Osteocyte (in vitro differentiated cells): Measurements from ENCODE around the gene GSTT2. TPM values are rescaled to one million over a fixed set of nuclear protein-coding genes. Genes with fewer than 3 reads are reported as not detected.
A peak's percentile ranks its signal among the peaks of the same experiment; 100 is the strongest.
"Not testable (repeated sequence)": the region's sequence is repeated elsewhere in the genome, so short reads cannot be mapped to it uniquely, and the experiment has no call there.

Experiments used
- DNase-seq: peaks from one replicate; pipeline ENCODE4 v3.0.0; 2021; ENCODE audit warnings: mixed read lengths; ENCODE audit not compliant: unreplicated experiment; ENCODE audit errors: extremely low spot score
- H3K27ac Mint-ChIP-seq: one replicate; pipeline ENCODE4 v1.8.0; 2021; ENCODE audit warnings: mild to moderate bottlenecking, mixed read lengths; ENCODE audit not compliant: unreplicated experiment
- H3K27me3 Mint-ChIP-seq: one replicate; pipeline ENCODE4 v1.8.0; 2021; ENCODE audit warnings: mixed read lengths; ENCODE audit not compliant: unreplicated experiment
- H3K36me3 Mint-ChIP-seq: one replicate; pipeline ENCODE4 v1.8.0; 2021; ENCODE audit warnings: mixed read lengths; ENCODE audit not compliant: unreplicated experiment
- H3K4me1 Mint-ChIP-seq: one replicate; pipeline ENCODE4 v1.8.0; 2021; ENCODE audit warnings: mixed read lengths; ENCODE audit not compliant: unreplicated experiment
- H3K4me3 Mint-ChIP-seq: one replicate; pipeline ENCODE4 v1.8.0; 2021; ENCODE audit warnings: mild to moderate bottlenecking, moderate library complexity, mixed read lengths; ENCODE audit not compliant: unreplicated experiment
- H3K9me3 Mint-ChIP-seq: one replicate; pipeline ENCODE4 v1.8.0; 2021; ENCODE audit warnings: mixed read lengths; ENCODE audit not compliant: unreplicated experiment
- long read RNA-seq: library from polyadenylated mRNA; unstranded; transcript quantifications from one replicate; pipeline ENCODE4 v2.0.0, GENCODE V29; 2021
- total RNA-seq: library from RNA; stranded (reverse); gene quantifications from 2 replicates; pipeline ENCODE4 v1.2.1, GENCODE V29; 2021
- TF ChIP-seq, protein P1 (sequence below): fragments of 200-600 bp; sonication (generic); IDR thresholded peaks from 2 replicates; pipeline ENCODE4 v1.5.0; 2021; ENCODE audit warnings: antibody characterized with exemption, mild to moderate bottlenecking, moderate library complexity

Gene GSTT2
- not detected in 2 replicates for total RNA-seq
- long read RNA-seq: 0 reads

DNA sequence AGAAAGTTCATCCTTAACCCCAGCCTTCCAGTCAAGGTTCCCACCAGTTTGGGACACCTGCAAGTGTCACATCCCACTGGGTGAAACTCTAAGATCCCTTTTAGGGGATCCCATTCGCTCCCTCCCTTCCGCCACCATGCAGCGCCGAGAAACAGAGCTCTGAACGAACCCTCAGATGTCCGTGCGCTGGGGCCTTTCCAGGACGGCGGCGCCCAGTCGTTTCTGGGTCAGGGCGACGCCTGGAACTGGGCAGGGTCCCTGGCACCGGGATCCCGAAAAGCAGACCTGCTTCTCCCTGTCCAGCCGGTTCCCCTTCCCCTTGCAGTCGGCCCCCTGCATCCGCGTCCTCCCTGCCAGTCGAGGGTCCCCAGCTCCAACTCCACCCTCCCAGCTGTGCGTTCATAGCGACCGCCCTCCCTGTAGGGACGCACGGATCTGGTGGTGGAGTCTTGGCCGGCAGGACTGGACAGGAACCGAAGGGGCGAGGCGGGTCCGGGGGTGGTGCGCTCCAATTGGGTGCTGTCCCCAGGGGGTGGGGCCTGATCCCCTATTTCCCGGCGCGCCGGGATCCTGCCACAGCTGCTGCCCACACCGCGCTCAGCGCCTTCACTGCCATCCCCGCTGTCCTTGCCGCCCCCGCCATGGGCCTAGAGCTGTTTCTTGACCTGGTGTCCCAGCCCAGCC is at the start of gene GSTT2:
GSTT2 (plus strand) TSS at position 578 of the 684 bp plus-strand sequence.
- not testable (repeated sequence) for H3K36me3 Mint-ChIP-seq, H3K4me3 Mint-ChIP-seq, H3K27me3 Mint-ChIP-seq, H3K27ac Mint-ChIP-seq, H3K9me3 Mint-ChIP-seq, DNase-seq, H3K4me1 Mint-ChIP-seq

DNA sequence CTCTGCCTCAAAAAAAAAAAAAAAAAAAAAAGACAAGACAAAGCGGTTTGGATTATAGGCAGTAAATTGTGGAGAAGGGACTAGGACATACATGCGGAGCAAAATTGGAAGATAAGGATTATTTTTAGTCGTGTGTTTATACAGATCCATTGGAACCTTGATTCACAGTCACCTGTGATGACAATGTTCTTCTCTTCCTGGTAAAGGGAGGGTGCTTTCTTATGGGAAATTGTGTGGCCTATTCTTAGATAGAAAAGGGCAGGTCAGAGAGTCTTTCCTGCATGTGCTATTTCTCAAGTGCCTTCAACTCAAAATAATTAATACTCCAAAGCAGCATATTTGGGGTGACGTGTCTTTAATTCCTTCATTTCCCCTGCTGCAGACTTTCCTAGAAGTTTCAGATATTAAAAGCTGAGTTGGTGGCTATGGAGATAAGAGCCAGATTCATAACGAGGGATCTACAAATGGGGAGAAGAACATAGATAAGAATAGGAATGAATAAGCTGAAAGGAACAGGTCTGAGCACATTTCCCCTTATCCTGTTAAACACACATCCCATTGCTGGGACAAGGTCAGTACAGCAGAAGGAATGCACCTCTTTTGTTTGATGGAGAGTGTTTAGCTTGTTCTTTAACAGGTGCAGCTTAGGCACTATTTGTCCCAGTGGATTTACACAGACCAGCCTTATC is 41.5 kb upstream of the GSTT2 start:
- no peaks in the 10 kb centered on the region for H3K4me1 Mint-ChIP-seq
- H3K4me3 Mint-ChIP-seq: no peak overlapping the region
- no peaks in the 10 kb centered on the region for H3K36me3 Mint-ChIP-seq
- DNase-seq: no peak
- TF ChIP-seq, protein P1, sequence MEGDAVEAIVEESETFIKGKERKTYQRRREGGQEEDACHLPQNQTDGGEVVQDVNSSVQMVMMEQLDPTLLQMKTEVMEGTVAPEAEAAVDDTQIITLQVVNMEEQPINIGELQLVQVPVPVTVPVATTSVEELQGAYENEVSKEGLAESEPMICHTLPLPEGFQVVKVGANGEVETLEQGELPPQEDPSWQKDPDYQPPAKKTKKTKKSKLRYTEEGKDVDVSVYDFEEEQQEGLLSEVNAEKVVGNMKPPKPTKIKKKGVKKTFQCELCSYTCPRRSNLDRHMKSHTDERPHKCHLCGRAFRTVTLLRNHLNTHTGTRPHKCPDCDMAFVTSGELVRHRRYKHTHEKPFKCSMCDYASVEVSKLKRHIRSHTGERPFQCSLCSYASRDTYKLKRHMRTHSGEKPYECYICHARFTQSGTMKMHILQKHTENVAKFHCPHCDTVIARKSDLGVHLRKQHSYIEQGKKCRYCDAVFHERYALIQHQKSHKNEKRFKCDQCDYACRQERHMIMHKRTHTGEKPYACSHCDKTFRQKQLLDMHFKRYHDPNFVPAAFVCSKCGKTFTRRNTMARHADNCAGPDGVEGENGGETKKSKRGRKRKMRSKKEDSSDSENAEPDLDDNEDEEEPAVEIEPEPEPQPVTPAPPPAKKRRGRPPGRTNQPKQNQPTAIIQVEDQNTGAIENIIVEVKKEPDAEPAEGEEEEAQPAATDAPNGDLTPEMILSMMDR: no peak
- H3K27ac Mint-ChIP-seq: no peak overlapping the region
- H3K27me3 Mint-ChIP-seq: no peaks in the 10 kb centered on the region
- H3K9me3 Mint-ChIP-seq: no peaks in the 10 kb centered on the region

DNA sequence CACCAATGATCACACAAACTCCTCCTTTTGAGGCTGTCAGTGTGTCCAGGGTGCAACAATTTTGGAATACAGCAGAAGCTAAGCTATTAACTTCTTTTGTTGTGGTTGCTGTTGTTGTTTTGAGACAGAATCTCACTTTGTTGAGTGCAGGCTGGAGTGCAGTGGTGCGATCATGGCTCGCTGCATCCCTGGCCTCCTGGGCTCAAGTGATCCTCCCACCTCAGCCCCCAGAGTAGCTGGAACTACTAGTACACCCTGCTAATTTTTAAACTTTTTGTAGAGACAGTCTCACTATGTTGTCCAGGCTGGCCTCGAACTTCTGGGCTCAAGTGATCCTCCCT is 40.9 kb upstream of the GSTT2 start:
- H3K27me3 Mint-ChIP-seq: no peaks in the 10 kb centered on the region
- no peak for DNase-seq
- H3K9me3 Mint-ChIP-seq: no peaks in the 10 kb centered on the region
- TF ChIP-seq, protein P1: no peak
- no peak overlapping the region for H3K4me3 Mint-ChIP-seq
- H3K4me1 Mint-ChIP-seq: no peaks in the 10 kb centered on the region
- H3K27ac Mint-ChIP-seq: no peak overlapping the region
- H3K36me3 Mint-ChIP-seq: no peaks in the 10 kb centered on the region

DNA sequence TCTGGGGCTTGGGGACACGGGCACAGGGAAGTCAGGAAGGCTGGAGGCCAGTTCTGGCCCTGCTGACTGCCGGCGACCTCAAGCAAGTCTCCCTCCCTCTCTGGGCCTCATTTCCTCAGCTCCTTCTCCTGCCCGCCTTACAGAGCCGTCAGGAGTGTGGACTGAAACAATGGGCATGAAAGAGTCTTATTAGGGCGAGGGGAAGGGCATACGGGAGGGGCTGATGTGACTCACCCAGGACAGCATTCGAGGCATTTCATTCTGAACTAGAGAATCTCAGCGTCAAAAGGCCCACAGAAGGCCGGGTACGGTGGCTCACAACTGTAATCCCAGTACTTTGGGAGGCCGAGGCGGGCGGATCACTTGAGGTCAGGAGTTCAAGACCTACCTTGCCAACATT is 39.8 kb upstream of the GSTT2 start:
- H3K27ac Mint-ChIP-seq, H3K9me3 Mint-ChIP-seq, DNase-seq, H3K27me3 Mint-ChIP-seq, H3K4me3 Mint-ChIP-seq, H3K36me3 Mint-ChIP-seq, H3K4me1 Mint-ChIP-seq: not testable (repeated sequence)

DNA sequence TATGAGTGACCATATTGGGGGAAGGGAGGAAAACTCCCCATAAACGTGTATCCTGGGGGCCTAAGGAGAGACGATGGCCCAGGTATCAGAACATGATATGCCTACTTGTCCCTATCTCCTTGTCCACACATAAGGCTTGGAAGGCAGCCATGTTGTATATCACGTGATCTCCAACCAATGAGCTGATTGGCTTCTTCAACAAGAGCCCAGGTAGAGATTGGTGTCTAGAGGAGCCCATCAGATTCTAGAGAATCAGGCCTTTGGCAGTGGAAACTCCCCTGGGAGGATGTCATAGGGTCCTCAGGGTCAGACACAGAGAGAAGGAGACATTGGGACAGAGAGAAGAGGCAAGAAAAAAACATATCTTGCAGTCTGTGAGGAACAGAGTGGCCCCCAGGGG is 32.5 kb upstream of the GSTT2 start:
- H3K27ac Mint-ChIP-seq, DNase-seq, H3K9me3 Mint-ChIP-seq, H3K4me3 Mint-ChIP-seq, H3K27me3 Mint-ChIP-seq, H3K36me3 Mint-ChIP-seq, H3K4me1 Mint-ChIP-seq: not testable (repeated sequence)

DNA sequence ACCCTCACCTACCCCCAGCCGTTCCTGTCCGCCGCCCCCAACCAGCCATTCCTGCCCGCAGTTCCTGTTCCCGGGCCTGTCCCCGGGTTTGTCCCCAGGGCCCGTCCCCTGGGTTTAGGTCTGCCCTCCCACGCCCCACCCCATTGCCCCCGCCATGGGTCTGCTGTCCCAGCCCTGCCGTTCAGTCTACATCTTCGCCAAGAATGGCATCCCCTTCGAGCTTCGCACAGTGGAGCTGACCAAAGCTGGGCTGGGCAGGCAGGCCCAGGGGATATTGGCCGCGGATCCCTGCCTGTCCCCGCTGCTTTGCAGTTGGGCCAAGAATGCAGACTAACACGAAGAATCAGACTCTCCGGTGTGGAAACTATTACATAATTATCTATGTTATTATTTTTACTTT is 30.2 kb upstream of the GSTT2 start:
- not testable (repeated sequence) for H3K9me3 Mint-ChIP-seq, H3K36me3 Mint-ChIP-seq, H3K27ac Mint-ChIP-seq, H3K4me3 Mint-ChIP-seq, H3K27me3 Mint-ChIP-seq, H3K4me1 Mint-ChIP-seq
- DNase-seq: peak; percentile 53

DNA sequence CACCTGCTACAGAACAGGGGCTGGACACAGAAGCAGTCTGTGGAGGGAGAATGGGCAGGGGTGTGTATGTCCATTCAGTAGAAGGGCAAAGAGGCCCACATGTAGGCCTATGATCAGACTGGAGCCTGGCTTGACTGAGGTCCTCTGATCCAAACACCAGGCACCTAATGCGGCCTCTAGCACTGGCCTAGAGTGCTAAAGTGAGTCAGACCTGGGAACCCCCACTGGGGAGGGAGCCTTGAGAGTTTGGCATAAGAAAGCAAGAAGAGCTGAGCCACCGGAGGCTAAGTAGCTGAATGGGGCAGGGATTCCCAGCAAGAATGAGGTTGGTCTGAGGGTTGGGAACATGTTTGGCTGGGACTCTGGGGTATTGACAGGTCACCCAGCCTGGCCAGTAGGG is 28.6 kb upstream of the GSTT2 start:
- H3K4me1 Mint-ChIP-seq, H3K9me3 Mint-ChIP-seq, H3K36me3 Mint-ChIP-seq, H3K4me3 Mint-ChIP-seq, H3K27me3 Mint-ChIP-seq, H3K27ac Mint-ChIP-seq: not testable (repeated sequence)
- peak; percentile 74 for DNase-seq

DNA sequence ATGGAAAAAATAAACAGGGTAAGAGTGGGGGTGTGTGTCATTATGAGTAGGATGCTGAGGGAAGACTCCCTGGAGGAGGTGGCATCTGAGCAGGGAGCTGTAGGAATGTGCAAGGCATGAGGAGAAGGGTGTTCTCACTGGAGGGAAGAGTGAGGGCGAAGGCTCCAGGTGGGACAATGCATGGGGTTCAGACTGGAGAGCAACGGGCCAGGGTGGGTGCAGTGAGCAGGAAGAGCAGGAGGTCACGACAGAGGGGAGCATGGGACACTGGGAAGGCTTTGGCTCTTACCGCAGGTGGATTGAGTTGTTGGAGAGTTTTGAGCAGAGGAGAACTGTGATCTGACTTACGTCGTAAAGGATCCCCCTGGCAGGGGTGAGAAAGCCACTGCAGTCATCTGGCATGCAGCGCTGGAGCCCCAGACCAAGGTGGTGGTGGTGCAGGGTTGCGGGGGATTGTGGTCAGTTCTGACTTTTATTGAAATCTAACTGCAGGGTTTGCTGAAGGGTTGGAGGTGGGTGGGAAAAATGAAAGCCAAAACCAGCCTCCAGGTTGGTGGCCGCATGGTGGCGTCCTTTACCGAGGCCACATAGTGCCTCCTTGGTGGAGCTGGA is 27.0 kb upstream of the GSTT2 start:
- H3K27ac Mint-ChIP-seq, H3K36me3 Mint-ChIP-seq, H3K4me1 Mint-ChIP-seq, H3K4me3 Mint-ChIP-seq, H3K27me3 Mint-ChIP-seq, H3K9me3 Mint-ChIP-seq: not testable (repeated sequence)
- peak; percentile 66 for DNase-seq

DNA sequence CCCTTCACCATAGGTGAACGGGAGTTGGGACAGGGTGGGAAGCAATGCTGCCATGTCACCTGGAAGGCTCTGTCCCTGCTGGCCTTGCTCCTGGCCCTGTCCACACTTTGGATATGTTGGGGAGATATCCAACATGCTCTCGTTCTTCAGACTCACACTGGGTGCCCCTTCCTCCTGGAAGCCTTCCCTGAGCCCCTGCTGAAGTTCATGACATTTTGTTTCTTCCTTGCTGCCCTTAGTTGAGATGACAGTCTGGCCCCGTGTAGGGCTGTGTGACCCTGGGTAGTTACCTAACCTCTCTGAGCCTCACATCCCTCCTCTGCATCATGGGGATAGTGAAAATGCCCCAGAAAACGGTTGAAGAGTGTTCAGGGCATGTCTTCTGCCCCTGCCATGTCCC is 26.4 kb upstream of the GSTT2 start:
- not testable (repeated sequence) for H3K27ac Mint-ChIP-seq, H3K9me3 Mint-ChIP-seq, H3K4me3 Mint-ChIP-seq, H3K36me3 Mint-ChIP-seq, H3K4me1 Mint-ChIP-seq, H3K27me3 Mint-ChIP-seq
- peak; percentile 59 for DNase-seq

DNA sequence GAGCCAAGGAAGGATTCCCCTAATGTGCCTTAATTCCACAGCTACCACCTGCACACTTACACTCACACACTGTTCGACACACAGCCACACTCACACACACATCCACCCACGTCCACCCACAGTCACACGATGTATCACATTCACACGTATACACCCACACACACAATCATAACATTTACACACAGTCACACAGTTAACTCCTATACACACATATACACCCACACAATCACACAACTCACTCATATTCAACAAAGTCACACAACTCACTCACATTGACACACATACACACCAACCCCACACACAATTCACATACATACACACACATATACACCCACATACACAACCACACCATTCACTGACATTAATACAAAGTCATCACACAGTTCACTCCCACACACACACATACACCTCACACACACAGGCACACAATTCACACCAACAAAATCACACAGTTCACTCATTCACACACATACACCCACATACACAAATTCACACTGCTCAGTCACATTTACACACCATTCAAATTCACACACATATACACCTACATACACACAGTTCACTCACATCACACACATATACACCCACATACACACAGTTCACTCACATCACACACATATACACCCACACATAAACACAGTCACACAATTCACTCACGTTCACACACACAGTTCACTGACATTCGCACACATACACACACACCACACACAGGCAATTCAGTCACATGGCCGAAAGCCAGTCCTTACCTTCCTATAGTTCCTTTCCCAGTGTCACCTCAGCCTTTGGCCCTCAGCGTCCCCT is 25.5 kb upstream of the GSTT2 start:
- not testable (repeated sequence) for H3K9me3 Mint-ChIP-seq, H3K36me3 Mint-ChIP-seq, DNase-seq, H3K27me3 Mint-ChIP-seq, H3K4me1 Mint-ChIP-seq, H3K27ac Mint-ChIP-seq, H3K4me3 Mint-ChIP-seq
